B cell (primary cell): Measurements from ENCODE around the gene ICA1. TPM values are rescaled to one million over a fixed set of nuclear protein-coding genes. Genes with fewer than 3 reads are reported as not detected.

Experiments used
- ATAC-seq: fragments of 200-7000 bp; cut with Tn5 transposase; one replicate; pipeline ENCODE4 v1.10.0; 2021; ENCODE audit warnings: low read depth, mild to moderate bottlenecking, moderate number of reproducible peaks, moderate library complexity
- CTCF ChIA-PET: fragments of 350-600 bp; sonication (Branson Sonifier 250); formaldehyde crosslinking; loops from one replicate; lab custom pipeline; 2021; ENCODE audit warnings: antibody characterized with exemption, inconsistent platforms; lab: Charles Lee
- POLR2A ChIA-PET: fragments of 350-600 bp; sonication (Branson Sonifier 250); formaldehyde crosslinking; loops from one replicate; lab custom pipeline; 2021; ENCODE audit warnings: antibody characterized with exemption; lab: Charles Lee
- DNase-seq: peaks from one replicate; pipeline ENCODE4 v3.0.0; 2013
- H2AFZ ChIP-seq: 2 replicates; pipeline ENCODE4 v1.6.1; 2012; ENCODE audit warnings: mild to moderate bottlenecking, low read depth, low read length; ENCODE audit not compliant: insufficient read depth, poor library complexity, severe bottlenecking
- H3K27ac ChIP-seq, 2 donors: 1 replicate in 1 of 2; 2 replicates in 1 of 2; pipeline ENCODE4 v1.5.1; 2012 to 2013; ENCODE audit warnings: low read length in 2 of 2, mild to moderate bottlenecking in 2 of 2, moderate library complexity in 1 of 2
- H3K27me3 ChIP-seq, 4 experiments: fragments of 200-600 bp in 1 of 4; sonication (generic) in 1 of 4; replicated peaks in 1 of 4; 1 replicate in 2 of 4; 2 replicates in 2 of 4; pipeline versions ENCODE4 v1.6.1 to v1.7.0; 2013 to 2016; ENCODE audit warnings: low read length in 3 of 4, mild to moderate bottlenecking in 2 of 4, mixed read lengths in 1 of 4, moderate library complexity in 1 of 4; ENCODE audit not compliant: insufficient read depth in 4 of 4, control insufficient read depth in 3 of 4; ENCODE audit errors: control extremely low read depth in 1 of 4
- H3K36me3 ChIP-seq, 2 experiments: replicated peaks in 1 of 2; 1 replicate in 1 of 2; 2 replicates in 1 of 2; pipeline versions ENCODE4 v1.6.1 to v1.7.1; 2013; ENCODE audit warnings: low read length in 1 of 2; ENCODE audit not compliant: insufficient read depth in 2 of 2, control insufficient read depth in 1 of 2; ENCODE audit errors: control extremely low read depth in 1 of 2, extremely low read depth in 1 of 2
- H3K4me1 ChIP-seq, 2 donors: fragments of 200-600 bp in 1 of 2; sonication (generic) in 1 of 2; 1 replicate in 1 of 2; 2 replicates in 1 of 2; pipeline versions ENCODE4 v1.5.1 to v1.6.1; 2013 to 2017; ENCODE audit warnings: low read length in 2 of 2; ENCODE audit not compliant: control insufficient read depth in 2 of 2, insufficient read depth in 2 of 2
- H3K4me2 ChIP-seq: replicated peaks from 2 replicates; pipeline ENCODE3; 2012; ENCODE audit warnings: mild to moderate bottlenecking, low read depth, low read length; ENCODE audit not compliant: poor library complexity, severe bottlenecking
- H3K4me3 ChIP-seq, 5 experiments: fragments of 200-600 bp in 1 of 5; sonication (generic) in 1 of 5; 1 replicate in 3 of 5; 2 replicates in 2 of 5; pipeline versions ENCODE4 v1.5.1 to v1.7.0; 2011 to 2016; ENCODE audit warnings: low read length in 4 of 5, mild to moderate bottlenecking in 4 of 5, low read depth in 2 of 5, control low read depth in 1 of 5, moderate library complexity in 1 of 5; ENCODE audit not compliant: insufficient read depth in 1 of 5; ENCODE audit errors: control extremely low read depth in 1 of 5, extremely low read depth in 1 of 5
- H3K79me2 ChIP-seq: fragments of 200-600 bp; sonication (generic); one replicate; pipeline ENCODE4 v1.6.0; 2016; ENCODE audit warnings: low read length; ENCODE audit not compliant: control insufficient read depth, insufficient read depth
- H3K9ac ChIP-seq: fragments of 200-600 bp; sonication (generic); 2 replicates; pipeline ENCODE4 v1.6.1; 2017; ENCODE audit warnings: mild to moderate bottlenecking, low read length, moderate library complexity
- H3K9me3 ChIP-seq, 3 donors: one replicate each; pipeline versions ENCODE4 v1.6.1 to v1.7.1; 2013; ENCODE audit warnings: low read length in 2 of 3; ENCODE audit not compliant: control insufficient read depth in 2 of 3, insufficient read depth in 1 of 3; ENCODE audit errors: control extremely low read depth in 1 of 3
- H4K20me1 ChIP-seq: 2 replicates; pipeline ENCODE4 v1.6.0; 2012; ENCODE audit warnings: mild to moderate bottlenecking, low read length; ENCODE audit not compliant: insufficient read depth, control insufficient read depth, poor library complexity, severe bottlenecking
- H3K27ac Mint-ChIP-seq: one replicate; pipeline ENCODE4 v1.8.0; 2021; ENCODE audit warnings: mixed read lengths
- H3K27me3 Mint-ChIP-seq: one replicate; pipeline ENCODE4 v1.8.0; 2021; ENCODE audit warnings: mixed read lengths
- H3K4me1 Mint-ChIP-seq: one replicate; pipeline ENCODE4 v1.8.0; 2021; ENCODE audit warnings: mixed read lengths
- H3K4me3 Mint-ChIP-seq: one replicate; pipeline ENCODE4 v1.8.0; 2021; ENCODE audit warnings: mixed read lengths
- H3K9me3 Mint-ChIP-seq: one replicate; pipeline ENCODE4 v1.8.0; 2022; ENCODE audit warnings: mixed read lengths; ENCODE audit not compliant: insufficient read depth
- CTCF ChIP-seq: fragments of 200-600 bp; IDR thresholded peaks from one replicate; pipeline ENCODE4 v1.8.0; 2022; ENCODE audit warnings: antibody characterized with exemption, mild to moderate bottlenecking
- EZH2 ChIP-seq: IDR thresholded peaks from 2 replicates; pipeline ENCODE4 v1.6.1; 2012; ENCODE audit warnings: borderline replicate concordance, low read depth, mild to moderate bottlenecking, moderate library complexity, low read length; ENCODE audit not compliant: insufficient read depth, poor library complexity, severe bottlenecking
- WGBS: methylation state at CpG from one replicate; pipeline ENCODE4 v1.1.5; 2013; ENCODE audit warnings: missing lambda C conversion rate; ENCODE audit not compliant: insufficient coverage; 5-methylcytosine and 5-hydroxymethylcytosine counted together
- intact Hi-C: fragments of 100-400 bp; cut with micrococcal nuclease; formaldehyde crosslinking; loops from one replicate; pipeline ENCODE4 v1.10.0; 2022
- polyA plus RNA-seq: library from polyadenylated mRNA; depleted of rRNA; stranded (reverse); fragments of >200 nt; gene quantifications from 2 replicates; pipeline ENCODE4 v1.2.3, GENCODE V29; 2012
- total RNA-seq, 2 donors: library from RNA; stranded (reverse); fragments of 120-200 nt in 1 of 2; gene quantifications; 1 replicate in 1 of 2; 2 replicates in 1 of 2; pipeline versions ENCODE4 v1.2.3 to v1.2.4, GENCODE V29; 2013 to 2022

The ICA1 gene
- total and polyA plus RNA-seq, 2 donors (not counting 1 experiment from before 2014, with no cell fraction given), result 0.03 TPM; not detected in 1

- 55% methylated on average over 5 of the region's 10 CpGs for WGBS
- no peaks in the 10 kb centered on the region for H3K9me3 Mint-ChIP-seq
- peaks cover 33% of the 10 kb centered on the region for H3K4me1 Mint-ChIP-seq
- TF ChIP-seq CTCF, result no peak
- no peak for TF ChIP-seq EZH2
- Histone ChIP-seq H3K9ac (peak overlapping the region; percentile 8), H4K20me1 (no peaks in the 10 kb centered on the region), H3K27ac (no peak overlapping the region), H2AFZ (peak overlapping the region; percentile 50), H3K4me3 (no peak overlapping the region), H3K9me3 (no peaks in the 10 kb centered on the region), H3K4me1 (peaks cover 24 to 32% of the 10 kb centered on the region in 2 donors), H3K36me3 (no peaks in the 10 kb centered on the region), H3K79me2 (no peaks in the 10 kb centered on the region), H3K27me3 (no peaks in the 10 kb centered on the region), H3K4me2 (no peak overlapping the region)
- ATAC-seq (peak; percentile 28), DNase-seq (no peak)
- H3K27me3 Mint-ChIP-seq, result no peaks in the 10 kb centered on the region
- H3K4me3 Mint-ChIP-seq, result peak overlapping the region; percentile 3
- H3K27ac Mint-ChIP-seq, result peak overlapping the region; percentile 23
- intact Hi-C loops, result no loop called here
- CTCF ChIA-PET, result no interaction called here
- POLR2A ChIA-PET, result no interaction called here
Measured at GRCh38 chr7:8134089-8134733, 127.8 kb downstream of the ICA1 start.

GRCh38 chr7:8133188-8133848 is 128.6 kb downstream of the ICA1 start:
- no peaks in the 10 kb centered on the region for H3K27me3 Mint-ChIP-seq
- Histone ChIP-seq H3K4me1 (peaks cover 24 to 38% of the 10 kb centered on the region in 2 donors), H3K9me3 (no peaks in the 10 kb centered on the region), H2AFZ (no peak overlapping the region), H3K27ac (no peak overlapping the region), H3K9ac (no peak overlapping the region), H4K20me1 (no peaks in the 10 kb centered on the region), H3K4me3 (no peak overlapping the region), H3K27me3 (no peaks in the 10 kb centered on the region), H3K36me3 (no peaks in the 10 kb centered on the region), H3K4me2 (no peak overlapping the region), H3K79me2 (no peaks in the 10 kb centered on the region)
- H3K4me3 Mint-ChIP-seq, result no peak overlapping the region
- no peaks in the 10 kb centered on the region for H3K9me3 Mint-ChIP-seq
- ChIA-PET CTCF (no interaction called here), POLR2A (no interaction called here)
- 100% methylated on average over 1 of the region's 2 CpGs for WGBS
- H3K27ac Mint-ChIP-seq, result no peak overlapping the region
- DNase-seq (no peak), ATAC-seq (no peak)
- intact Hi-C loops, result no loop called here
- H3K4me1 Mint-ChIP-seq, result peaks cover 40% of the 10 kb centered on the region
- TF ChIP-seq CTCF (no peak), EZH2 (no peak)
